H1 (cell line): ENCODE results near the gene KLF13. TPM values are rescaled to one million over a fixed set of nuclear protein-coding genes. Genes with fewer than 3 reads are reported as not detected.

Experiments
- CTCF ChIA-PET: fragments of 300-600 bp; sonication (Branson Sonifier 250); formaldehyde crosslinking; loops from one replicate; lab custom pipeline; 2021; ENCODE audit not compliant: partially characterized antibody; lab: Charles Lee
- POLR2A ChIA-PET: fragments of 300-600 bp; sonication (Branson Sonifier 250); formaldehyde crosslinking; loops from one replicate; lab custom pipeline; 2021; ENCODE audit warnings: inconsistent platforms; ENCODE audit not compliant: partially characterized antibody; lab: Charles Lee
- DNase-seq, 2 experiments: peaks; one replicate each; pipeline versions ENCODE4 v3.0.0 to v3.0.0-alpha.2; 2010 to 2022; ENCODE audit warnings: low spot score in 2 of 2, low read depth in 1 of 2, mixed read lengths in 1 of 2
- FAIRE-seq: peaks from 2 replicates; lab custom pipeline; 2011; peaks lifted over from hg19 to GRCh38; lab: Jason Lieb, UNC
- H2AFZ ChIP-seq: 2 replicates; pipeline ENCODE4 v1.8.1; 2012; ENCODE audit warnings: low read length, inconsistent platforms
- H2AK5ac ChIP-seq: 2 replicates; pipeline ENCODE4 v1.6.1; 2013; ENCODE audit warnings: low read depth, low read length
- H2BK120ac ChIP-seq: replicated peaks from 2 replicates; pipeline ENCODE3; 2013; ENCODE audit warnings: low read depth, low read length, inconsistent platforms
- H2BK12ac ChIP-seq: 2 replicates; pipeline ENCODE4 v1.6.1; 2013; ENCODE audit warnings: low read depth, low read length
- H2BK15ac ChIP-seq: 2 replicates; pipeline ENCODE4 v1.6.1; 2013; ENCODE audit warnings: low read length
- H2BK20ac ChIP-seq: 2 replicates; pipeline ENCODE4 v1.6.1; 2013; ENCODE audit warnings: low read length
- H2BK5ac ChIP-seq: 2 replicates; pipeline ENCODE4 v1.6.1; 2013; ENCODE audit warnings: low read depth, low read length
- H3K14ac ChIP-seq: 2 replicates; pipeline ENCODE4 v1.6.1; 2013; ENCODE audit warnings: inconsistent platforms; ENCODE audit not compliant: insufficient read length
- H3K18ac ChIP-seq: 2 replicates; pipeline ENCODE4 v1.6.1; 2013; ENCODE audit warnings: low read length; ENCODE audit errors: extremely low read depth
- H3K23ac ChIP-seq: 2 replicates; pipeline ENCODE4 v1.6.1; 2013; ENCODE audit warnings: inconsistent platforms; ENCODE audit not compliant: insufficient read length
- H3K23me2 ChIP-seq: 2 replicates; pipeline ENCODE4 v1.6.1; 2013; ENCODE audit warnings: low read depth, low read length
- H3K27ac ChIP-seq: 2 replicates; pipeline ENCODE4 v1.6.1; 2011; ENCODE audit warnings: low read depth, low read length, inconsistent platforms
- H3K27me3 ChIP-seq, 4 experiments: replicated peaks in 1 of 4; 1 replicate in 1 of 4; 2 replicates in 3 of 4; pipeline versions ENCODE4 v1.6.1 to v1.8.1; 2011 to 2013; ENCODE audit warnings: low read length in 3 of 4, mild to moderate bottlenecking in 3 of 4, inconsistent platforms in 2 of 4, mixed read lengths in 2 of 4, moderate library complexity in 1 of 4; ENCODE audit not compliant: control insufficient read depth in 3 of 4, insufficient read depth in 3 of 4; ENCODE audit errors: extremely low read depth in 1 of 4
- H3K36me3 ChIP-seq, 4 experiments: 2 replicates each; pipeline versions ENCODE4 v1.6.1 to v1.8.1; 2011 to 2013; ENCODE audit warnings: mild to moderate bottlenecking in 4 of 4, low read length in 3 of 4, moderate library complexity in 2 of 4, control low read depth in 1 of 4, inconsistent platforms in 1 of 4; ENCODE audit not compliant: insufficient read depth in 4 of 4, control insufficient read depth in 2 of 4
- H3K4ac ChIP-seq: replicated peaks from 2 replicates; pipeline ENCODE3; 2013; ENCODE audit warnings: low read length, low read depth, mixed read lengths, inconsistent platforms; ENCODE audit not compliant: insufficient read length
- H3K4me1 ChIP-seq, 4 experiments: replicated peaks in 1 of 4; 1 replicate in 1 of 4; 2 replicates in 3 of 4; pipeline versions ENCODE4 v1.6.1 to v1.8.1; 2011 to 2013; ENCODE audit warnings: low read length in 3 of 4, inconsistent platforms in 2 of 4, mixed read lengths in 1 of 4; ENCODE audit not compliant: insufficient read depth in 4 of 4, control insufficient read depth in 3 of 4
- H3K4me2 ChIP-seq, 2 experiments: 2 replicates each; pipeline versions ENCODE4 v1.6.1 to v1.8.1; 2011 to 2013; ENCODE audit warnings: low read depth in 2 of 2, low read length in 2 of 2, control low read depth in 1 of 2, inconsistent platforms in 1 of 2, mild to moderate bottlenecking in 1 of 2; ENCODE audit not compliant: insufficient read depth in 1 of 2
- H3K4me3 ChIP-seq, 4 experiments: fragments of 200-600, 300-600 bp in 1 of 4; sonication (generic), shearing (Covaris generic), sonication (Bioruptor Twin) in 1 of 4; 2 replicates each; pipeline versions ENCODE4 v1.5.1 to v1.8.1; 2011 to 2016; ENCODE audit warnings: low read length in 4 of 4, low read depth in 3 of 4, control low read depth in 2 of 4, inconsistent platforms in 2 of 4, mild to moderate bottlenecking in 2 of 4, mixed read lengths in 1 of 4, moderate library complexity in 1 of 4; ENCODE audit not compliant: insufficient read depth in 2 of 4; ENCODE audit errors: extremely low read depth in 1 of 4
- H3K56ac ChIP-seq: replicated peaks from 2 replicates; pipeline ENCODE3; 2013; ENCODE audit warnings: low read depth, mild to moderate bottlenecking, mixed read lengths, low read length, inconsistent platforms; ENCODE audit not compliant: insufficient read length
- H3K79me1 ChIP-seq: 2 replicates; pipeline ENCODE4 v1.6.1; 2013; ENCODE audit warnings: low read depth, low read length, control low read depth
- H3K79me2 ChIP-seq, 2 experiments: 2 replicates each; pipeline versions ENCODE4 v1.6.1 to v1.8.1; 2012 to 2013; ENCODE audit warnings: low read length in 2 of 2, mild to moderate bottlenecking in 2 of 2, inconsistent platforms in 1 of 2; ENCODE audit not compliant: insufficient read depth in 2 of 2, control insufficient read depth in 1 of 2
- H3K9ac ChIP-seq, 4 experiments: replicated peaks in 1 of 4; 1 replicate in 1 of 4; 2 replicates in 3 of 4; pipeline versions ENCODE4 v1.6.1 to v1.8.1; 2011 to 2013; ENCODE audit warnings: low read depth in 3 of 4, low read length in 3 of 4, control low read depth in 2 of 4, mild to moderate bottlenecking in 2 of 4, moderate library complexity in 2 of 4, inconsistent platforms in 1 of 4; ENCODE audit errors: extremely low read depth in 1 of 4
- H3K9me3 ChIP-seq, 2 experiments: 2 replicates each; pipeline versions ENCODE4 v1.6.1 to v1.8.1; 2012 to 2013; ENCODE audit warnings: mild to moderate bottlenecking in 2 of 2, moderate library complexity in 2 of 2, control low read depth in 1 of 2, inconsistent platforms in 1 of 2, low read depth in 1 of 2, low read length in 1 of 2, mixed read lengths in 1 of 2; ENCODE audit not compliant: insufficient read depth in 2 of 2
- H4K20me1 ChIP-seq, 2 experiments: replicated peaks in 1 of 2; 2 replicates each; pipeline versions ENCODE3 to v1.8.1; 2011 to 2013; ENCODE audit warnings: inconsistent platforms in 2 of 2, low read length in 2 of 2, mild to moderate bottlenecking in 1 of 2; ENCODE audit not compliant: insufficient read depth in 2 of 2, control insufficient read depth in 1 of 2
- H4K5ac ChIP-seq: 2 replicates; pipeline ENCODE4 v1.6.1; 2013; ENCODE audit warnings: low read length, low read depth, mixed read lengths, inconsistent platforms; ENCODE audit not compliant: insufficient read length
- H4K8ac ChIP-seq: 2 replicates; pipeline ENCODE4 v1.8.0; 2013; ENCODE audit warnings: mild to moderate bottlenecking, moderate library complexity, low read length, inconsistent platforms; ENCODE audit not compliant: insufficient read depth; ENCODE audit errors: extremely low read depth
- H4K91ac ChIP-seq: replicated peaks from 2 replicates; pipeline ENCODE3; 2013; ENCODE audit warnings: low read length, mixed read lengths, inconsistent platforms; ENCODE audit not compliant: insufficient read length
- BCL11A ChIP-seq, 2 experiments: IDR thresholded peaks; one replicate each; pipeline ENCODE4 v1.6.1; 2011; ENCODE audit warnings: low read depth in 2 of 2, low read length in 2 of 2, mild to moderate bottlenecking in 2 of 2
- BRCA1 ChIP-seq: IDR thresholded peaks from 2 replicates; pipeline ENCODE4 v1.6.1; 2012; ENCODE audit warnings: low read depth, low read length, improper control_type of control experiment
- CTCF ChIP-seq, 3 experiments: IDR thresholded peaks; 1 replicate in 2 of 3; 2 replicates in 1 of 3; pipeline versions ENCODE4 v1.5.1 to v1.6.1; 2011; ENCODE audit warnings: low read length in 3 of 3, mild to moderate bottlenecking in 3 of 3, inconsistent platforms in 2 of 3, low read depth in 1 of 3, moderate library complexity in 1 of 3; ENCODE audit not compliant: insufficient read depth in 1 of 3; ENCODE audit errors: control extremely low read depth in 1 of 3
- E2F6 ChIP-seq: IDR thresholded peaks from 2 replicates; pipeline ENCODE4 v1.6.1; 2012; ENCODE audit warnings: inconsistent platforms
- RNF2 ChIP-seq: fragments of 200-900, 300-1000 bp; sonication (generic); IDR thresholded peaks from 2 replicates; pipeline ENCODE4 v1.7.1; 2016; ENCODE audit warnings: borderline replicate concordance, low read depth, mild to moderate bottlenecking, antibody characterized with exemption, low read length; ENCODE audit not compliant: poor library complexity, severe bottlenecking; ENCODE audit errors: missing control alignments
- SAP30 ChIP-seq: fragments of 300-600 bp; sonication (generic); IDR thresholded peaks from 2 replicates; pipeline ENCODE4 v1.7.1; 2012; ENCODE audit warnings: low read length, moderate library complexity, mild to moderate bottlenecking, inconsistent platforms; ENCODE audit not compliant: insufficient read depth, insufficient replicate concordance
- TAF7 ChIP-seq: optimal IDR thresholded peaks from 2 replicates; pipeline ENCODE3; 2011; ENCODE audit warnings: low read depth, mild to moderate bottlenecking, inconsistent platforms, low read length, moderate library complexity, borderline replicate concordance
- TBP ChIP-seq: IDR thresholded peaks from 2 replicates; pipeline ENCODE4 v1.6.1; 2011; ENCODE audit warnings: low read depth, low read length, improper control_type of control experiment
- WGBS, 2 experiments: shearing (Covaris generic) in 1 of 2; methylation state at CpG; one replicate each; pipeline versions ENCODE4 v1.1.6 to v1.1.7; 2013 to 2015; ENCODE audit warnings: low lambda C conversion rate in 2 of 2, mixed read lengths in 2 of 2, inconsistent platforms in 1 of 2, low coverage in 1 of 2, missing lambda C conversion rate in 1 of 2; ENCODE audit not compliant: insufficient replicate concordance in 2 of 2, insufficient coverage in 1 of 2, insufficient read length in 1 of 2; ENCODE audit errors: extremely low coverage in 1 of 2, missing lambda C conversion rate in 1 of 2; 5-methylcytosine and 5-hydroxymethylcytosine counted together
- polyA plus RNA-seq, 7 experiments: library from polyadenylated mRNA; depleted of rRNA in 3 of 7; stranded (reverse) in 5 of 7; unstranded in 2 of 7; fragments of >200 nt in 5 of 7; fragments of 200-250 nt in 2 of 7; gene quantifications; 1 replicate in 5 of 7; 2 replicates in 1 of 7; 4 replicates in 1 of 7; pipeline versions ENCODE4 v1.2.1 to v1.2.3, GENCODE V29; 2011 to 2013; ENCODE audit warnings: missing spikeins in 2 of 7, mixed read lengths in 2 of 7
- total RNA-seq: library from RNA; stranded (reverse); fragmentation: NEBNext Ultra II Directional; extraction: Animal tissue kit (Norgen Biotek cat#: 25700); gene quantifications from 2 replicates; pipeline ENCODE4 v1.2.1, GENCODE V29; 2021

The KLF13 gene
- total and polyA plus RNA-seq, 2 of the 8 experiments (the other 6 are each of a cell fraction or from before 2014, with no cell fraction given) = 18.3 to 33.4 TPM

- 87% methylated on average over 13 of the region's 13 CpGs; no CpG with 5 or more reads in 1 of the 2 experiments for WGBS, 2 experiments
- FAIRE-seq = no peak
- TF ChIP-seq BCL11A (IDR thresholded peaks at IDR 0.05; ENCODE audit: low read depth in 2 of 2, low read length in 2 of 2) (no peak), E2F6 (no peak), CTCF (IDR thresholded peaks at IDR 0.05; ENCODE audit: control extremely low read depth in 1 of 3, insufficient read depth in 1 of 3, low read depth in 1 of 3, low read length in 3 of 3) (no peak), TBP (no peak), BRCA1 (no peak), SAP30 (no peak), TAF7 (no peak), RNF2 (no peak)
Observed at GRCh38 chr15:31302029-31302657, 24.5 kb upstream of the KLF13 start.

More at GRCh38 chr15:31302029-31302657, 24.5 kb upstream of the KLF13 start:
- no peaks in the 10 kb centered on the region for H3K9me3 ChIP-seq
- no peak overlapping the region for H2AK5ac ChIP-seq
- H3K79me1 ChIP-seq = no peaks in the 10 kb centered on the region
- no peak overlapping the region for H2BK5ac ChIP-seq
- H4K91ac ChIP-seq = no peak overlapping the region
- POLR2A ChIA-PET = no interaction called here
- no peak overlapping the region for H3K14ac ChIP-seq
- H2AFZ ChIP-seq = no peak overlapping the region
- no peak overlapping the region for H4K5ac ChIP-seq
- no peak overlapping the region for H4K8ac ChIP-seq
- no peak overlapping the region for H3K9ac ChIP-seq
- DNase-seq = peak in 1 of 2 experiments; percentile 39
- H3K4me3 ChIP-seq = no peak overlapping the region
- H2BK120ac ChIP-seq = no peak overlapping the region
- no peaks in the 10 kb centered on the region for H3K36me3 ChIP-seq
- H3K27me3 ChIP-seq = peaks cover 0 to 2% (median 0%) of the 10 kb centered on the region in 4 experiments; a peak in 1 of 7 replicates
- H2BK20ac ChIP-seq = peak overlapping the region; percentile 72; the same call in 1 of the 2 replicates
- CTCF ChIA-PET = interaction anchor here (0.6 to 2.6 kb wide), 8 partner anchors 10 to 119 kb away, joined by 3 to 13 read pairs (median 4); no protein-coding TSS in a partner anchor
- H3K23me2 ChIP-seq = no peaks in the 10 kb centered on the region
- no peaks in the 10 kb centered on the region for H3K79me2 ChIP-seq
- H3K23ac ChIP-seq = no peak overlapping the region
- peaks cover 9 to 46% (median 37%) of the 10 kb centered on the region in 4 experiments for H3K4me1 ChIP-seq
- H3K4me2 ChIP-seq = no peak overlapping the region
- H3K56ac ChIP-seq = no peak overlapping the region
- no peak overlapping the region; the same call in 1 of the 2 replicates for H3K18ac ChIP-seq
- H3K4ac ChIP-seq = no peak overlapping the region
- H2BK15ac ChIP-seq = no peak overlapping the region
- H2BK12ac ChIP-seq = peak overlapping the region; percentile 75; the same call in 1 of the 2 replicates
- no peak overlapping the region for H3K27ac ChIP-seq
- H4K20me1 ChIP-seq = no peaks in the 10 kb centered on the region
